Activated CD4-positive, CD25-positive, alpha-beta regulatory T cell treated with anti-CD3 and anti-CD28 coated beads, Interleukin-2, amount 50 U/mL, for 72 hours (primary cell): ENCODE results near the gene PBX2.
"Not testable (repeated sequence)": the region's sequence is repeated elsewhere in the genome, so short reads cannot be mapped to it uniquely, and the experiment has no call there.

ENCODE experiments used
- DNase-seq: peaks from one replicate; pipeline ENCODE4 v3.0.0; 2021

The PBX2 gene

GRCh38 chr6:32200711-32201475 is 10.9 kb upstream of the PBX2 start:
- DNase-seq, result no peak

- no peak for DNase-seq
Observed at GRCh38 chr6:32198866-32199265, 8.9 kb upstream of the PBX2 start.

GRCh38 chr6:32198345-32198696 is 8.3 kb upstream of the PBX2 start:
- peak; percentile 20 for DNase-seq

GRCh38 chr6:32196682-32197616 is 6.9 kb upstream of the PBX2 start:
- DNase-seq, result no peak

- DNase-seq, result peak; percentile 65
Observed at GRCh38 chr6:32195902-32196681, 6.1 kb upstream of the PBX2 start.

GRCh38 chr6:32195652-32195901 is 5.6 kb upstream of the PBX2 start:
- peak; percentile 100 for DNase-seq

- DNase-seq, result no peak
Observed at GRCh38 chr6:32194825-32195651, 5.0 kb upstream of the PBX2 start.

- no peak for DNase-seq
Observed at GRCh38 chr6:32194388-32194787, 4.4 kb upstream of the PBX2 start.

- DNase-seq, result not testable (repeated sequence)
Observed at GRCh38 chr6:32193096-32193495, 3.1 kb upstream of the PBX2 start.

GRCh38 chr6:32192608-32193039 is 2.6 kb upstream of the PBX2 start, which contains the start of gene GPSM3:
Gene GPSM3, minus strand, starts transcription at chr6:32192643. Its CDS starts 130 bp downstream, at chr6:32192513.
- peak; percentile 52 for DNase-seq

- DNase-seq, result no peak
Observed at GRCh38 chr6:32191696-32192607, 1.9 kb upstream of the PBX2 start.

- no peak for DNase-seq
Observed at GRCh38 chr6:32190911-32191677, 1.1 kb upstream of the PBX2 start.

GRCh38 chr6:32189742-32190053 is 304 bp downstream of the PBX2 start:
- no peak for DNase-seq

- no peak for DNase-seq
Observed at GRCh38 chr6:32189069-32189741, 797 bp downstream of the PBX2 start.

- DNase-seq, result no peak
Observed at GRCh38 chr6:32188381-32189068, 1.5 kb downstream of the PBX2 start.

- not testable (repeated sequence) for DNase-seq
Observed at GRCh38 chr6:32187725-32188380, 2.1 kb downstream of the PBX2 start.

- DNase-seq, result no peak
Observed at GRCh38 chr6:32187009-32187709, 2.8 kb downstream of the PBX2 start.

GRCh38 chr6:32186151-32186840 is 3.7 kb downstream of the PBX2 start:
- DNase-seq, result not testable (repeated sequence)
